Frontal cortex (tissue), 4 donors: Measurements from ENCODE around the gene FAM228B. TPM values are rescaled to one million over a fixed set of nuclear protein-coding genes. Genes with fewer than 3 reads are reported as not detected.
"Not testable (repeated sequence)": the region's sequence is repeated elsewhere in the genome, so short reads cannot be mapped to it uniquely, and the experiment has no call there.

Experiments used
- DNase-seq, 2 donors: peaks; one replicate each; pipeline ENCODE4 v3.0.0; 2012; ENCODE audit warnings: low spot score in 2 of 2
- FAIRE-seq: peaks from 2 replicates; lab custom pipeline; 2012; peaks lifted over from hg19 to GRCh38; lab: Jason Lieb, UNC
- total RNA-seq: library from RNA; depleted of rRNA; stranded (reverse); fragments of >200 nt; gene quantifications from one replicate; pipeline ENCODE4 v1.2.3, GENCODE V29; 2014
- donor health status: control.
- donor health status: control.
- donor health status: control.

Gene FAM228B
- total RNA-seq, 1 donor from 2014 or later: 127 TPM

- not testable (repeated sequence) for DNase-seq, FAIRE-seq
Observed at GRCh38 chr2:24100732-24101131, 22.5 kb upstream of the FAM228B start.

GRCh38 chr2:24101992-24102391, 21.3 kb upstream of the FAM228B start:
- DNase-seq: no peak
- no peak for FAIRE-seq

GRCh38 chr2:24102677-24103076, 20.6 kb upstream of the FAM228B start:
- FAIRE-seq (no peak), DNase-seq (no peak)

- FAIRE-seq: no peak
- no peak for DNase-seq
Observed at GRCh38 chr2:24104110-24104650, 19.1 kb upstream of the FAM228B start.

- DNase-seq (no peak), FAIRE-seq (no peak)
Observed at GRCh38 chr2:24104906-24105305, 18.4 kb upstream of the FAM228B start.

- DNase-seq (no peak), FAIRE-seq (no peak)
Observed at GRCh38 chr2:24105816-24106215, 17.5 kb upstream of the FAM228B start.

- DNase-seq: no peak
- no peak for FAIRE-seq
Observed at GRCh38 chr2:24106786-24107185, 16.5 kb upstream of the FAM228B start.

- DNase-seq (no peak), FAIRE-seq (peak; percentile 31)
Observed at GRCh38 chr2:24107336-24107735, 15.9 kb upstream of the FAM228B start.

- not testable (repeated sequence) for FAIRE-seq, DNase-seq
Observed at GRCh38 chr2:24109431-24109830, 13.8 kb upstream of the FAM228B start.

GRCh38 chr2:24110660-24111303, 12.5 kb upstream of the FAM228B start:
- DNase-seq: no peak
- no peak for FAIRE-seq

GRCh38 chr2:24111407-24111901, 11.8 kb upstream of the FAM228B start:
- DNase-seq (no peak), FAIRE-seq (no peak)

- DNase-seq (no peak), FAIRE-seq (no peak)
Observed at GRCh38 chr2:24115057-24115456, 8.2 kb upstream of the FAM228B start.

- no peak for FAIRE-seq
- no peak for DNase-seq
Observed at GRCh38 chr2:24117902-24118301, 5.4 kb upstream of the FAM228B start.

- FAIRE-seq: no peak
- DNase-seq: no peak
Observed at GRCh38 chr2:24121066-24121465, 2.2 kb upstream of the FAM228B start.

- FAIRE-seq (no peak), DNase-seq (no peak)
Observed at GRCh38 chr2:24121469-24121868, 1.8 kb upstream of the FAM228B start.

- FAIRE-seq (no peak), DNase-seq (no peak)
Observed at GRCh38 chr2:24122366-24123194, 689 bp upstream of the FAM228B start.

- no peak for DNase-seq
- FAIRE-seq: no peak
Observed at GRCh38 chr2:24123922-24124580, 782 bp downstream of the FAM228B start.

- DNase-seq: no peak
- no peak for FAIRE-seq
Observed at GRCh38 chr2:24125956-24126355, 2.7 kb downstream of the FAM228B start.

GRCh38 chr2:24132543-24132942, 9.3 kb downstream of the FAM228B start:
- DNase-seq (no peak), FAIRE-seq (no peak)

- FAIRE-seq: not testable (repeated sequence)
Observed at GRCh38 chr2:24140305-24140704, 17.0 kb downstream of the FAM228B start.

More at GRCh38 chr2:24140305-24140704, 17.0 kb downstream of the FAM228B start:
- not testable (repeated sequence) for DNase-seq
